NCI-H524 (cell line): ENCODE data around the gene ADGRE1.

Source experiments
- DNase-seq, 2 experiments: peaks; one replicate each; lab custom pipeline; 2025; lab: John Stamatoyannopoulos, UW

ADGRE1 gene

GRCh38 chr19:6875218-6875617 is 12.2 kb upstream of the ADGRE1 start:
- DNase-seq: no peak

- DNase-seq: no peak
Measured at GRCh38 chr19:6876748-6877147, 10.6 kb upstream of the ADGRE1 start.

GRCh38 chr19:6877766-6878165 is 9.6 kb upstream of the ADGRE1 start:
- DNase-seq: no peak

GRCh38 chr19:6886277-6886897 is 992 bp upstream of the ADGRE1 start:
- DNase-seq: no peak

- no peak for DNase-seq
Measured at GRCh38 chr19:6888967-6889366, 1.6 kb downstream of the ADGRE1 start.

- no peak for DNase-seq
Measured at GRCh38 chr19:6890401-6890913, 3.1 kb downstream of the ADGRE1 start.

GRCh38 chr19:6890938-6891337 is 3.6 kb downstream of the ADGRE1 start:
- DNase-seq: no peak

- DNase-seq: no peak
Measured at GRCh38 chr19:6891761-6892385, 4.5 kb downstream of the ADGRE1 start.

GRCh38 chr19:6894313-6894712 is 6.9 kb downstream of the ADGRE1 start:
- no peak for DNase-seq

GRCh38 chr19:6903446-6903845 is 16.1 kb downstream of the ADGRE1 start:
- no peak for DNase-seq

- no peak for DNase-seq
Measured at GRCh38 chr19:6906559-6907060, 19.2 kb downstream of the ADGRE1 start.

GRCh38 chr19:6911523-6911922 is 24.1 kb downstream of the ADGRE1 start:
- DNase-seq: no peak

- no peak for DNase-seq
Measured at GRCh38 chr19:6914321-6914720, 26.9 kb downstream of the ADGRE1 start.

GRCh38 chr19:6916952-6917351 is 29.6 kb downstream of the ADGRE1 start:
- no peak for DNase-seq

GRCh38 chr19:6925386-6925785 is 38.0 kb downstream of the ADGRE1 start:
- no peak for DNase-seq

- DNase-seq: no peak
Measured at GRCh38 chr19:6925801-6926751, 38.7 kb downstream of the ADGRE1 start.

- no peak for DNase-seq
Measured at GRCh38 chr19:6930190-6930589, 42.8 kb downstream of the ADGRE1 start.

- DNase-seq: no peak
Measured at GRCh38 chr19:6935069-6935468, 47.7 kb downstream of the ADGRE1 start.

GRCh38 chr19:6935618-6936017 is 48.2 kb downstream of the ADGRE1 start:
- DNase-seq: no peak

- no peak for DNase-seq
Measured at GRCh38 chr19:6945733-6946132, 58.4 kb downstream of the ADGRE1 start.

- no peak for DNase-seq
Measured at GRCh38 chr19:6947745-6948144, 60.4 kb downstream of the ADGRE1 start.

GRCh38 chr19:6948884-6949283 is 61.5 kb downstream of the ADGRE1 start:
- no peak for DNase-seq

GRCh38 chr19:6952956-6953355 is 65.6 kb downstream of the ADGRE1 start:
- no peak for DNase-seq
